ENCODE results near the gene STX4. TPM values are rescaled to one million over a fixed set of nuclear protein-coding genes. Genes with fewer than 3 reads are reported as not detected.

Gene STX4
- total RNA-seq, 2 donors from 2014 or later: 49.4 to 76.9 TPM

GRCh38 chr16:31085873-31086628, 52.7 kb downstream of the STX4 start:
- Mint-ChIP-seq H3K9me3 (no peaks in the 10 kb centered on the region), H3K27ac (peak overlapping the region; percentile 48), H3K27me3 (no peaks in the 10 kb centered on the region), H3K36me3 (ENCODE audit: low read depth) (peaks cover 37% of the 10 kb centered on the region), H3K4me1 (no peaks in the 10 kb centered on the region), H3K4me3 (no peak overlapping the region)
- ATAC-seq (replicated peaks): peak; percentile 6

GRCh38 chr16:31086629-31086906, 53.2 kb downstream of the STX4 start:
- Mint-ChIP-seq H3K36me3 (ENCODE audit: low read depth) (peaks cover 40% of the 10 kb centered on the region), H3K4me3 (no peak overlapping the region), H3K27ac (no peak overlapping the region), H3K9me3 (no peaks in the 10 kb centered on the region), H3K4me1 (no peaks in the 10 kb centered on the region), H3K27me3 (no peaks in the 10 kb centered on the region)
- no peak for ATAC-seq (replicated peaks)

GRCh38 chr16:31087481-31087880, 54.1 kb downstream of the STX4 start:
- no peak overlapping the region for H3K4me3 Mint-ChIP-seq
- H3K9me3 Mint-ChIP-seq: no peaks in the 10 kb centered on the region
- no peak overlapping the region for H3K27ac Mint-ChIP-seq
- H3K4me1 Mint-ChIP-seq: no peaks in the 10 kb centered on the region
- no peaks in the 10 kb centered on the region for H3K27me3 Mint-ChIP-seq
- ATAC-seq (replicated peaks): no peak
- H3K36me3 Mint-ChIP-seq (ENCODE audit: low read depth): peaks cover 43% of the 10 kb centered on the region

- Mint-ChIP-seq H3K27ac (peak overlapping the region; percentile 20), H3K9me3 (no peaks in the 10 kb centered on the region), H3K27me3 (no peaks in the 10 kb centered on the region), H3K4me3 (no peak overlapping the region), H3K36me3 (ENCODE audit: low read depth) (peaks cover 46% of the 10 kb centered on the region), H3K4me1 (no peaks in the 10 kb centered on the region)
- no peak for ATAC-seq (replicated peaks)
Measured at GRCh38 chr16:31087971-31088370, 54.6 kb downstream of the STX4 start.

- Mint-ChIP-seq H3K36me3 (ENCODE audit: low read depth) (peaks cover 45% of the 10 kb centered on the region), H3K27me3 (no peaks in the 10 kb centered on the region), H3K9me3 (no peaks in the 10 kb centered on the region), H3K27ac (peak within 1 kb of the TSS; percentile 20), H3K4me1 (no peaks in the 10 kb centered on the region), H3K4me3 (no peak within 1 kb of the TSS)
- no peak for ATAC-seq (replicated peaks)
Measured at GRCh38 chr16:31088459-31089183, 55.3 kb downstream of the STX4 start, which contains the start of gene PRSS53. PRSS53 (minus strand) TSS chr16:31088943; CDS start chr16:31088809, 134 bp downstream.

- Mint-ChIP-seq H3K4me1 (peaks cover 3% of the 10 kb centered on the region), H3K4me3 (no peak overlapping the region), H3K9me3 (no peaks in the 10 kb centered on the region), H3K27me3 (no peaks in the 10 kb centered on the region), H3K36me3 (ENCODE audit: low read depth) (peaks cover 50% of the 10 kb centered on the region), H3K27ac (no peak overlapping the region)
- no peak for ATAC-seq (replicated peaks)
Measured at GRCh38 chr16:31089199-31089598, 55.8 kb downstream of the STX4 start.

Other genes starting within 250 kb of the STX4 start
- under 1 TPM; 0.28 to 0.48 TPM for gene ZNF629, start 246.4 kb upstream of the STX4 start, total RNA-seq
- 10 to 100 TPM; 34.1 to 39.3 TPM for gene BCL7C, start 139.5 kb upstream of the STX4 start, total RNA-seq
- gene CTF1, start 136.9 kb upstream of the STX4 start, total RNA-seq: under 1 TPM; 0.15 to 0.26 TPM
- 10 to 100 TPM; 32.2 to 40.7 TPM for gene FBXL19, start 110.0 kb upstream of the STX4 start, total RNA-seq
- gene ORAI3, start 84.5 kb upstream of the STX4 start, total RNA-seq: 10 to 100 TPM; 12.4 to 25.8 TPM
- 10 to 100 TPM; 27.5 to 33.7 TPM for gene SETD1A, start 75.8 kb upstream of the STX4 start, total RNA-seq
- 1 to 10 TPM; 8.8 TPM for gene HSD3B7, start 48.4 kb upstream of the STX4 start, total RNA-seq
- under 1 TPM; 0.17 to 0.95 TPM for gene STX1B, start 22.9 kb upstream of the STX4 start, total RNA-seq
- 10 to 100 TPM; 15.1 to 19.4 TPM for gene ZNF668, start 40.7 kb downstream of the STX4 start, total RNA-seq
- gene ZNF646, start 40.9 kb downstream of the STX4 start, total RNA-seq: 10 to 100 TPM; 19.6 to 29.7 TPM
- 10 to 100 TPM in 1 of 2 donors, 1 to 10 TPM in 1; 4.5 to 17.3 TPM for gene PRSS53, start 55.4 kb downstream of the STX4 start, total RNA-seq
- 100 to 1,000 TPM in 1 of 2 donors, 10 to 100 TPM in 1; 75.3 to 107 TPM for gene VKORC1, start 61.2 kb downstream of the STX4 start, total RNA-seq
- gene BCKDK, start 74.8 kb downstream of the STX4 start, total RNA-seq: 10 to 100 TPM; 48.6 to 98.3 TPM
- 10 to 100 TPM; 49.7 to 50.2 TPM for gene KAT8, start 84.1 kb downstream of the STX4 start, total RNA-seq
- gene PRSS8, start 102.2 kb downstream of the STX4 start, total RNA-seq: not detected
- 1 to 10 TPM; 1.1 TPM for gene PRSS36, start 116.5 kb downstream of the STX4 start, total RNA-seq
- gene FUS, start 146.6 kb downstream of the STX4 start, total RNA-seq: 100 to 1,000 TPM; 425 to 686 TPM
- gene PYCARD, start 169.2 kb downstream of the STX4 start, total RNA-seq: 10 to 100 TPM in 1 of 2 donors, 1 to 10 TPM in 1; 9.6 to 25.6 TPM
- gene TRIM72, start 180.6 kb downstream of the STX4 start, total RNA-seq: under 1 TPM in 1 of 2 donors, not detected in 1; 0.08 TPM
- gene PYDC1, start 183.6 kb downstream of the STX4 start, total RNA-seq: under 1 TPM in 1 of 2 donors, not detected in 1; 0.61 TPM
- 1 to 10 TPM; 4.9 to 6.4 TPM for gene ITGAM, start 226.4 kb downstream of the STX4 start, total RNA-seq

Data from activated T-helper 17 cell treated with anti-CD3 and anti-CD28 coated beads, Interleukin-2, amount 50 U/mL, for 72 hours (primary cell).